IPS-15b (cell line): Measurements from ENCODE around the gene DUOXA1.
A peak's percentile ranks its signal among the peaks of the same experiment; 100 is the strongest.

Experiments
- H3K27me3 ChIP-seq: one replicate; pipeline ENCODE4 v1.6.1; 2013; ENCODE audit warnings: low read length; ENCODE audit not compliant: control insufficient read depth, insufficient read depth
- H3K36me3 ChIP-seq: one replicate; pipeline ENCODE4 v1.6.1; 2013; ENCODE audit warnings: low read length; ENCODE audit not compliant: control insufficient read depth, insufficient read depth
- H3K4me1 ChIP-seq: one replicate; pipeline ENCODE4 v1.6.1; 2013; ENCODE audit warnings: mild to moderate bottlenecking, low read length; ENCODE audit not compliant: control insufficient read depth, insufficient read depth
- H3K4me3 ChIP-seq: one replicate; pipeline ENCODE4 v1.5.1; 2013; ENCODE audit warnings: low read depth, low read length
- H3K9ac ChIP-seq: one replicate; pipeline ENCODE4 v1.6.1; 2013; ENCODE audit warnings: low read depth, mild to moderate bottlenecking, low read length
- H3K9me3 ChIP-seq: one replicate; pipeline ENCODE4 v1.6.1; 2013; ENCODE audit warnings: mild to moderate bottlenecking, low read length; ENCODE audit not compliant: control insufficient read depth, insufficient read depth

DUOXA1 gene

DNA sequence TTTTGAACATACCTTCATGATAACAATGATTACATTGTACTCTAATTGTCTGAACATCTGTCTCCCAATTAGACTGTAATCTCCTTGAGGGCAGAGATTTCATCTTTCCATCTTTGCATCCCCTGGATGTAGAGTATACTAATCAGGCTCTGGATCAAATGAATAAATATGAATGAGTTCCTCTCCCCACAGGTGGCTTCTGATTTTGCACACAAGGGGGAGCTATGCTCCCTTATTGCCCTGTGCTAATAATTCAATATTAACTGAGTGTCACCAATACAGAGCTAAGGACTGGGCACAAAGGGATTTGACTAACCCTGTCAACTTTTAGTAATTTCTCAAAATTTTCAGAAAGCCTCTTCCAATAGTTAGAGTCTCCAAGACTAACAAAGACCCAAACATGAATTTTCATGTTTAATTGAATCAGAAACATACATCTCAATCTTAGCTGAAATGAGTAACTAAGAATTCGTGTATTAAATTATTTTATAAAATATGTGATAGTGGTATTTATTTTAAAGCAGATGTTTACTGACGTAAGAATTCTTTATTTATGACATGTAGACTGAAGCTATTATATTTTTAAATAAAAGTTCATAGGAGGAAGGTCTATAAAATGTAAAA lies 3.0 kb downstream of the DUOXA1 start:
- no peak overlapping the region for H3K9ac ChIP-seq
- H3K4me3 ChIP-seq = no peak overlapping the region
- no peaks in the 10 kb centered on the region for H3K9me3 ChIP-seq
- no peaks in the 10 kb centered on the region for H3K4me1 ChIP-seq
- H3K36me3 ChIP-seq = no peaks in the 10 kb centered on the region
- peaks cover 93% of the 10 kb centered on the region for H3K27me3 ChIP-seq

DNA sequence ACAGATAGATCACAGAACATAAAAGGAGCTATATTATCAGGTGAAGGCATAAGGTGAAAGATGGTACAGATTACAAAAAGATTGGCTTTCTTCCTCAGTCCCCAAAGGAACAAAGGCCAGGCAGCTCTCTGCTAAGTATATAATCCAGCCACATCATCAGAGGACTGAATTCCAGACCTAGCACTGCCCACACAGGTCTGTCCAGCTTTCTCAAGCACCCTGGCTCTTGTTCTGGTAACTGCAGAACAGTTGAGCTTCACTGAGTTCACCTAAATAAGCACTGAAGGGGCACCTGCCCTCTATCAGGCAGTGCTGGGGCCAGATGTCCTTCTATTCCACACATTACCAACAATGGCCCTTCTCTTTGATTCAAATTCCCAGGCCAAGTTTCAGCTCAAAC lies 6.3 kb downstream of the DUOXA1 start:
- Histone ChIP-seq H3K4me1 (no peaks in the 10 kb centered on the region), H3K27me3 (peaks cover 92% of the 10 kb centered on the region), H3K36me3 (no peaks in the 10 kb centered on the region), H3K9ac (no peak overlapping the region), H3K4me3 (no peak overlapping the region), H3K9me3 (no peaks in the 10 kb centered on the region)

DNA sequence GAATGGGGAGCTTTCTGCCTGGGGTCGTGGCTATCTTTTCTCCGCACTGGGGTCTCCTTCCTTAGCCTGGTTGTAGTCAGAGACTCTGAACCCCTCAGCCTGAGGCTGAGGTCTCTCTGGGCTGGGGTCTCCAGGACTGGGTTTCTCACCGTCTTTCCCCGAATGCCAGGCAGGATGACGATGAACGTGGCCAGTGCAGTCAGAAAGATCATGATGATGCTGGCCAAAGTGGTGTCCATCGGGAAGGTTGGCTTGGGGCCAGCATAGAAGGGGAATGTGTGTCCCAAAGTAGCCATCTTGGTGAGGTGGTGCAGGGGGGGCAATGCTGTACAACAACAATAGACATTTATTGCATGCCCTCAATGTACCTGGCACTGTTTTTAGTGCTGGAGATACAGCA lies 7.0 kb downstream of the DUOXA1 start:
- Histone ChIP-seq H3K4me3 (no peak overlapping the region), H3K9ac (no peak overlapping the region), H3K27me3 (peaks cover 92% of the 10 kb centered on the region), H3K4me1 (no peaks in the 10 kb centered on the region), H3K36me3 (no peaks in the 10 kb centered on the region), H3K9me3 (no peaks in the 10 kb centered on the region)

DNA sequence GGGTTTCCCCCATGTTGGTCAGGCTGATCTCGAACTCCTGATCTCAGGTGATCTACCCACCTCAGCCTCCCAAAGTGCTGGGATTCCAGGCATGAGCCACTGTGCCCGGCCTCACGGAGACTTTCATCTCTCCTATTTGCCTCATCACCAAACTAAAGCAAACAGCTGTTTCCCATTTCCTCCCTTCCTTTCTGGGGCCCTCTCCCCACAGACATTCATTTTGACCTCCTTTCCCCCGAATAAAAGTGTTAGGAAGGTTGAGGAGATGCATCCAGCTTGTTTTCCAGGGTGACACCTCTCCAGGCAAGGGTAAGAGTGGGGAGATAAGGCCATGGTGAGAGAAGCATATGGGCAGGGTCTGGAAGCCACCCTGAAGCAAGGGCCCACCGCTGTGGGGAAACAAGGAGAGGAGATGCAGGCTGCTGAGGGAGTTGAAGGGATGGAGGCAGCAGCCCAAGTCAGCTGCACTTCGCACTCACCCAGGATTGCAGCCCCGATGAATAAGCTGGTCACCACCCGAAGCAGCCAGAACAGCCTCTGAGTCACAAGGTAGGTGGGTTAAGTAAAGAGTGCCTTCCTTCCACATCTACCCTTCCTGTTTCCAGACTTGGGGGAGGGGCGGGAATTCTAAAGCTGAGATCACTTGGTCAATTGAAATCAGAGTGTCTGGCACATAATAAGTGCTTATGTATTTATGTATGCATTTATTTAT lies 7.8 kb downstream of the DUOXA1 start:
- Histone ChIP-seq H3K4me1 (no peaks in the 10 kb centered on the region), H3K9me3 (no peaks in the 10 kb centered on the region), H3K4me3 (no peak overlapping the region), H3K9ac (no peak overlapping the region), H3K36me3 (no peaks in the 10 kb centered on the region), H3K27me3 (peaks cover 92% of the 10 kb centered on the region)

- Histone ChIP-seq H3K4me3 (no peak overlapping the region), H3K9ac (no peak overlapping the region), H3K36me3 (no peaks in the 10 kb centered on the region), H3K9me3 (no peaks in the 10 kb centered on the region), H3K4me1 (no peaks in the 10 kb centered on the region), H3K27me3 (peaks cover 92% of the 10 kb centered on the region)
Observed at GRCh38 chr15:45121020-45121419, 8.7 kb downstream of the DUOXA1 start.

DNA sequence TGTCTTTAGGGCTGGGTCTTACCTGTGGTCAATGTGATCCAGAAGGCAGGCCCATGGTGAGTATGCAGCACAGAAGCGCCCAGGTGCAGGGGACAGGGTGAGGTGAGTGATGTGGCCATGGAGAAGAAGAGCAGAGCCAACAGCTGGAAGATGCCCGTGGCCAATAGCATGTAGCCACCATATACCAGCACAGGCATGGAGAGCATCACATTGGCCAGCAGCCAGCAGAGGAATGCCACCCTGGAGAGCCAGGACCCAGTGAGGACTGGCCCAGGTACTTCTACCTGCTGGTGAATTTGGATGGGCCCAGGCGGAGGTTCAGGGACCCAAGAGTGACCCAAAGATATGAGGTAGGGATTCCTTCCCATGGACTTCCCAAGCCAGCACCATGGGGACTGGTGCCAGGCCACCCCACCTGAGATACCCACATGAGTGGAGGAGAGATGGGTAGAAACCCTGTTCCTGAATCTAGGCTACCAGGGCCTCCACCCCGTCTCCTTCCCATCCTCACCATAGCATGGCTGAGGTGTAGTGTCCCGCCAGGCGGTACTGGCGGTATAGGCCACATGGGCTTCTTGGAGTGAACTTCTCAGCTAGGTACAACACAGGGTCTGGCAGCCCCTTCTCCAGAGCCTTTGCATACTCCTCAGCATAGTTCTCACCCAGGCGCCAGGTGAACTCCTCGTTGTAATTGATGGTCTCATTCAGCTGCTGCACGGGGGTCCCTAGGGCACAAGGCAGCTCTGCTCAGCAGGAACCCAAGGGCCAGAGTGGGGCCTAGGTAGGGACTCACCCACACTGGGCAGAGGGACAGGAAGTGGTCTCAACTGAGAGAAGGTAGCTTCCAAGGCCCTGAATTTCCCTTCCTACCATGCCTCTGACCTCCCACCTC lies 9.4 kb downstream of the DUOXA1 start:
- Histone ChIP-seq H3K27me3 (peaks cover 92% of the 10 kb centered on the region), H3K9ac (no peak overlapping the region), H3K4me1 (no peaks in the 10 kb centered on the region), H3K4me3 (no peak overlapping the region), H3K36me3 (no peaks in the 10 kb centered on the region), H3K9me3 (no peaks in the 10 kb centered on the region)

- Histone ChIP-seq H3K36me3 (no peaks in the 10 kb centered on the region), H3K9ac (no peak overlapping the region), H3K27me3 (peaks cover 92% of the 10 kb centered on the region), H3K4me1 (no peaks in the 10 kb centered on the region), H3K4me3 (no peak overlapping the region), H3K9me3 (no peaks in the 10 kb centered on the region)
Observed at GRCh38 chr15:45118996-45119395, 10.7 kb downstream of the DUOXA1 start.

DNA sequence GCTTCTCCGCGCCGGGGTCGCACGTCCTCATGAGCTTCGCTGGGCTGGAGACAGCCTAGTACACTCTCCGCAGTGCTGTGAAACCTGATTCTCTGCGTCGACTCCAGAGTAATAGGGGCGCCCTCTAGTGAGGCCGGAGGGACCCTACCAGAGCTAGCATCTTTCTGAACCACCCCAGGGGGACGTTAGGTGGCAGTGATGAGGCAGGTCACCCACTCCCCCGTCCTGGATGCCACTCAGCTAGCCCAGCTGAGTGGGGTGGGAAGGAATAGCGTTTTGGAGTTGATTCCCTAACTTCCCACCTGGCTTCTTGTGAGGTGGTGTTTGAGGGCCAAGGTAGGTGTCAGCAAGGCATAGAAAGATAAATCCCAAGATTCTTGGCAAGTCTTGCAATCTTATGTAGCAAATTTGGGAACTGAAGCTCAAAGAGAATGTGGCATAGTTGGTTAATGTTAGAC lies 11.5 kb downstream of the DUOXA1 start:
- no peaks in the 10 kb centered on the region for H3K4me1 ChIP-seq
- peaks cover 92% of the 10 kb centered on the region for H3K27me3 ChIP-seq
- H3K36me3 ChIP-seq = no peaks in the 10 kb centered on the region
- no peak overlapping the region for H3K9ac ChIP-seq
- no peaks in the 10 kb centered on the region for H3K9me3 ChIP-seq
- peak overlapping the region; percentile 48 for H3K4me3 ChIP-seq

GRCh38 chr15:45117308-45118130 lies 12.2 kb downstream of the DUOXA1 start:
- Histone ChIP-seq H3K36me3 (no peaks in the 10 kb centered on the region), H3K4me1 (no peaks in the 10 kb centered on the region), H3K27me3 (peaks cover 92% of the 10 kb centered on the region), H3K4me3 (peak overlapping the region; percentile 48), H3K9me3 (no peaks in the 10 kb centered on the region), H3K9ac (no peak overlapping the region)

GRCh38 chr15:45116482-45117307 lies 13.0 kb downstream of the DUOXA1 start:
- Histone ChIP-seq H3K9me3 (no peaks in the 10 kb centered on the region), H3K27me3 (peaks cover 97% of the 10 kb centered on the region), H3K36me3 (no peaks in the 10 kb centered on the region), H3K4me1 (no peaks in the 10 kb centered on the region), H3K9ac (no peak overlapping the region), H3K4me3 (peak overlapping the region; percentile 48)
